ENCODE data around the gene MTSS2. TPM values are rescaled to one million over a fixed set of nuclear protein-coding genes. Genes with fewer than 3 reads are reported as not detected.

MTSS2 gene
- total and polyA plus RNA-seq, 2 experiments from 2014 or later: 1.6 to 19.6 TPM

GRCh38 chr16:70678121-70678897 is 7.5 kb downstream of the MTSS2 start:
- H3K27ac ChIP-seq (ENCODE audit: low read depth): no peak overlapping the region
- Mint-ChIP-seq H3K27me3 (ENCODE audit: insufficient read depth, low read depth, poor library complexity) (peaks cover 6% of the 10 kb centered on the region), H3K4me3 (no peak overlapping the region; the same call in 2 of the 3 replicates), H3K4me1 (peaks cover 17% of the 10 kb centered on the region), H3K36me3 (ENCODE audit: low read depth) (peaks cover 12% of the 10 kb centered on the region; the same call in 2 of the 3 replicates), H3K27ac (no peak overlapping the region), H3K9me3 (no peaks in the 10 kb centered on the region)
- no peaks in the 10 kb centered on the region for H3K36me3 ChIP-seq (ENCODE audit: insufficient read depth)
- no peak overlapping the region for H3K4me2 ChIP-seq
- TF ChIP-seq EZH2 (IDR thresholded peaks at IDR 0.05; ENCODE audit: low read depth, unreplicated experiment) (no peak), EZH2phosphoT487 (IDR thresholded peaks at IDR 0.05; ENCODE audit: unreplicated experiment) (no peak), ZNF331 (CRISPR knock-in tag; IDR thresholded peaks at IDR 0.05; ENCODE audit: low read depth) (no peak), JUNB (IDR thresholded peaks at IDR 0.05; ENCODE audit: unreplicated experiment) (no peak), CREB1 (CRISPR knock-in tag; IDR thresholded peaks at IDR 0.05; ENCODE audit: low read depth) (no peak), STAT1 (IDR thresholded peaks at IDR 0.05; ENCODE audit: unreplicated experiment) (no peak)
- H4K20me1 ChIP-seq (replicated peaks; ENCODE audit: insufficient read depth): no peaks in the 10 kb centered on the region; the same call in 1 of the 2 replicates
- H3K79me2 ChIP-seq (replicated peaks; ENCODE audit: insufficient read depth): no peaks in the 10 kb centered on the region
- ATAC-seq (no peak), DNase-seq (ENCODE audit: low spot score) (no peak)
- H2AFZ ChIP-seq: no peak overlapping the region
- peaks cover 5% of the 10 kb centered on the region; the same call in 1 of the 2 replicates for H3F3A ChIP-seq (replicated peaks; ENCODE audit: low read depth)
- no peaks in the 10 kb centered on the region for H3K27me3 ChIP-seq (ENCODE audit: insufficient read depth)
- H3K4me3 ChIP-seq: no peak overlapping the region
- H3K4me1 ChIP-seq (ENCODE audit: insufficient read depth): peaks cover 7% of the 10 kb centered on the region
- H3K9me2 ChIP-seq (ENCODE audit: insufficient read depth): no peaks in the 10 kb centered on the region

GRCh38 chr16:70677499-70678120 is 8.2 kb downstream of the MTSS2 start:
- H3K27ac ChIP-seq (ENCODE audit: low read depth): no peak overlapping the region
- ATAC-seq: no peak
- no peaks in the 10 kb centered on the region for H3K9me3 Mint-ChIP-seq
- peaks cover 7% of the 10 kb centered on the region for H3K4me1 ChIP-seq (ENCODE audit: insufficient read depth)
- H3K4me3 ChIP-seq: no peak overlapping the region
- H3K27me3 Mint-ChIP-seq (ENCODE audit: insufficient read depth, low read depth, poor library complexity): peaks cover 8% of the 10 kb centered on the region
- peaks cover 14% of the 10 kb centered on the region for H3K4me1 Mint-ChIP-seq
- no peaks in the 10 kb centered on the region for H3K27me3 ChIP-seq (ENCODE audit: insufficient read depth)
- peaks cover 12% of the 10 kb centered on the region; the same call in 2 of the 3 replicates for H3K36me3 Mint-ChIP-seq (ENCODE audit: low read depth)
- H2AFZ ChIP-seq: no peak overlapping the region
- H3K36me3 ChIP-seq (ENCODE audit: insufficient read depth): no peaks in the 10 kb centered on the region
- TF ChIP-seq CREB1 (CRISPR knock-in tag; IDR thresholded peaks at IDR 0.05; ENCODE audit: low read depth): no peak
- TF ChIP-seq ZNF331 (CRISPR knock-in tag; IDR thresholded peaks at IDR 0.05; ENCODE audit: low read depth): no peak
- TF ChIP-seq CTCF (conservative IDR thresholded peaks at IDR 0.05; ENCODE audit: low read depth in 2 of 2): no peak
- TF ChIP-seq JUNB (IDR thresholded peaks at IDR 0.05; ENCODE audit: unreplicated experiment): no peak
- TF ChIP-seq NANOG (IDR thresholded peaks at IDR 0.05; ENCODE audit: borderline replicate concordance): no peak
- no peak for TF ChIP-seq REST (IDR thresholded peaks at IDR 0.05; ENCODE audit: unreplicated experiment)
- TF ChIP-seq POLR2AphosphoS5 (IDR thresholded peaks at IDR 0.05; ENCODE audit: low read depth): no peak
- TF ChIP-seq ETS1 (IDR thresholded peaks at IDR 0.05): no peak
- no peak for TF ChIP-seq ZNF114 (CRISPR knock-in tag; IDR thresholded peaks at IDR 0.05)
- no peak for TF ChIP-seq EZH2 (IDR thresholded peaks at IDR 0.05; ENCODE audit: low read depth, unreplicated experiment)
- no peaks in the 10 kb centered on the region for H3K79me2 ChIP-seq (replicated peaks; ENCODE audit: insufficient read depth)
- no peaks in the 10 kb centered on the region; the same call in 1 of the 2 replicates for H4K20me1 ChIP-seq (replicated peaks; ENCODE audit: insufficient read depth)
- DNase-seq (ENCODE audit: low spot score): no peak
- no peak overlapping the region for H3K4me2 ChIP-seq
- H3F3A ChIP-seq (replicated peaks; ENCODE audit: low read depth): peaks cover 5% of the 10 kb centered on the region; the same call in 1 of the 2 replicates
- no peaks in the 10 kb centered on the region for H3K9me2 ChIP-seq (ENCODE audit: insufficient read depth)
- H3K4me3 Mint-ChIP-seq: no peak overlapping the region
- 0 out of 2 replicates have a peak overlapping the region, but pooled peaks have one; percentile 44 for H3K27ac Mint-ChIP-seq

All from GM23338 (cell line).